HG02678 (cell line): ENCODE data around the gene SPECC1.
"Not testable (repeated sequence)": the region's sequence is repeated elsewhere in the genome, so short reads cannot be mapped to it uniquely, and the experiment has no call there.

ENCODE experiments used
- ATAC-seq: cut with Tn5 transposase; IDR thresholded peaks from one replicate; pipeline ENCODE4 v1.9.1; 2021; ENCODE audit warnings: mild to moderate bottlenecking, moderate library complexity; ENCODE audit not compliant: unreplicated experiment

Gene SPECC1

GRCh38 chr17:20291853-20292252, 282.7 kb downstream of the SPECC1 start:
- ATAC-seq = no peak

- no peak for ATAC-seq
Observed at GRCh38 chr17:20293501-20293900, 284.3 kb downstream of the SPECC1 start.

GRCh38 chr17:20294120-20294519, 285.0 kb downstream of the SPECC1 start:
- no peak for ATAC-seq

GRCh38 chr17:20299013-20299412, 289.9 kb downstream of the SPECC1 start:
- no peak for ATAC-seq

GRCh38 chr17:20300436-20300934, 291.3 kb downstream of the SPECC1 start:
- ATAC-seq = no peak

DNA sequence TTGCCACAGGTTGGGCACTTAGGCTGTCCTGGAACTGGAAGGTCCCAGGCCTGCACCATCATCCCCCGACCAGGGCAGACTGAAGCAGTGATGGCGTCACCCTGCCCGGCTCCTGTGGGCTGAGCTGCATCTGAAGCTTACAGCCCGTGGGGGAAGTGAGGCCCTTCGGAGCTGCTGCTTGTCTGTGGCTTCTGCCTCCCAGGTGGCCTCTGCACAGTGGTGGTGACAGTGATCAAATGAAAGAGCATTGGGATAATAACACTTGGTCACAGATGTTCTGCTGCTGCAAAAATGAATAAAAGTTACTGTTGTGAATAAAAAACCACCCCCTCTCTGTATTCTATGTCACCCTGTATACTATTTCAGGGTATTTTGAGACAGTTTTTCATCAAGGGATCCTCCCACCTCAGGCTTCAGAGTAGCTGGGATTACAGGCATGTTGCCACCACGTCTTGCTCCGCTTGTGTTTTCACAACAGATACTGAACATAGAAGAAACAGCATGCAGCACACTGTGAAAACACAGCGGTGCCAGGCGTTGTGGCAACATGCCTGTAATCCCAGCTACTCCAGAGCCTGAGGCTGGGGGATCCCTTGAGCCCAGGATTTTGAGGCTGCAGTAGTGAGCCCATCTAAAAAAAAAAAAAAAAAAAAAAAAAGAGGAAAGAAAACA, 293.2 kb downstream of the SPECC1 start:
- no peak for ATAC-seq

- no peak for ATAC-seq
Observed at GRCh38 chr17:20304961-20305360, 295.8 kb downstream of the SPECC1 start.

- ATAC-seq = no peak
Observed at GRCh38 chr17:20306924-20307323, 297.8 kb downstream of the SPECC1 start.

- ATAC-seq = no peak
Observed at GRCh38 chr17:20307326-20307910, 298.3 kb downstream of the SPECC1 start.

DNA sequence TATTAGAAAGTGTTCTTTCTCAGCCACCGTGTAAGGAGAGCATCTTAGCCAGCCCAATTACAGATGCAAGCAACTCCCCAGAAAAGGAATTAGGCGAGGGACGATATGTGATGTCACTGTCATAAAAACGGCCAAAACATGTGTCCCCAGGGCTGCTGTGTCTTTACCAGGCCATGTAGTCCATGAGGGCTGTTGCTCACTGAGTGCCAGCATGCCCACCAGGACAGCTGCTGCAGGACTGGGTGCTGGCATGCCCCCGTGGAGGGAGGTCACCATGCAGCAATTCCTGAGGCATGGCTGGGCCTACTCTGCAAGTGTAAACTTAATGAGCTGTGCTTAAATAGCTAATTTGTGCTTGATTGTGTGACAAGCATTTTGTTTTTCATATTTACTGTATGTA, 301.3 kb downstream of the SPECC1 start:
- ATAC-seq = no peak

DNA sequence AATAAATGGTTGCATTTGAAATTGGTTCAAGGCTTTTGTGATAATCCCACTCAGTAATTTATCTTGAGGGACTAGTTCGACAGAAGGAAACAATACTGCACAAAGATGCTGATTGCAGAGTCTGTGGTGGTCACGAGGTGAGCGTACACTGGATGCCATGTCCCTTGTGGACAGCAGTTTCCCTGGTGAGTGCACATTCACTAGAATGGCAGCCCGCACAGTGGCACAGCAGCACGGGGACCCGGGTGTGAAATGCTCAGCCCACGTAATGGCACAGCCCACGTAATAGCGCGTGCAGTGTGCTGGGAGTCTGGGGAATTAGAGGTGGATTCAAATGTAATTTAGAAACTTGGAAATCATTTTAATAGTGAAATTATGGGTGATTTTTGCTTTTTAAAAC, 304.1 kb downstream of the SPECC1 start:
- no peak for ATAC-seq

DNA sequence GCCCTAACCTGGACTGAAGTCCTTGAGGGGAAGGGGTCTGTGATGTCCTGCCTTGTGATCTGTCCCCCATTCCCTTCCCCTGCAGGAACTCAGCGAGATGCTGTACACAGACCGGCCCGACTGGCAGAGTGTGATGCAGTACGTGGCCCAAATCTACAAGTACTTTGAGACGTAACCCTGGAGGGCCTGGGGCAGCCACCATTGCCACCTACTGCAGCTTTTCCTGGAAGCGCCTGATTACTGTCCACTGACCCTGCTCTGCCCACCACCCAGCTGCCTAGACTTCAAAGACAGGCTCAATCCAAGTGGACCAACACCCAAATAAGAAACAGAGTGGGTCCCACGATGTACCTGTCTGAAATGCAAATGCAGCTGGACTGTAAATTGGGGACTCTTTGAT, 304.7 kb downstream of the SPECC1 start:
- ATAC-seq = no peak

DNA sequence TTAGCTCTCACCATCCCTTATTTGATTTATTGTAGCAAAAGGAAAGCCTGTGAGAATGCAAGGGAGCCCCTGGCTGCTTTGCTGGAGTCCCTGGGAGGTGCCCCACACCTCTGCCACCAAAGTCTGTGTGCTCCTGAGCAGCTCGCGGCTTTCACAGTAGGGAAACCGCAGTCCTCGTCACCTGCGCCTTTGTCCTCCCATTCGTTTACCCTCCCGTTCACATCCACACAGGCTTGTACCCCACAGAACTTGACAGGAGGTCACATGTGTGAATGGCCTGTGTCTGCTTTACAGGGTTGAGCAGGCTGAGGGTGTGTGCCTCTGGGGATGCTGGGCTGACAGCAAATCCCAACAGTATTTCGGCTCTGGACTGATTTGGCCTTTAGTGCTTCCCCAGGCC, 305.7 kb downstream of the SPECC1 start:
- no peak for ATAC-seq

DNA sequence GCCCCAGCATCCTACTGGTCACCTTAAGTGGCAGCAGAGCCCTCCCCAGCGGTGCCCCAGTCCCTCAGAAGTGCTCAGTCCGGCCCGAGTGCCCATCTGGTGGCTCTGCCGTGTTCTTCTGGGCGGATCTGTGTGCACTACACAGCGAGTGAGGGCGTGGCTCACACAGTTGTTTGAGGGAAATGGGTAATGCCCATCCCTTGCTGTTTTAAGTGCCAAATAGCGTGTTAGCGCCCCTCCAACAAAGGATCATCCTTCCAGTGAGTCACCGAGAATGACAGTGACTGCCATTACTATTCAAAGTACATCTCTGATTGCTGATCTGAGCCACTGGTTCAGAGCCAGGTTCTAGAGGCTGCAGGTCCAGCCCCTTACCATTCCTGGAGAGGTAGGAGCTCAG, 306.2 kb downstream of the SPECC1 start:
- ATAC-seq = no peak

GRCh38 chr17:20315821-20316220, 306.7 kb downstream of the SPECC1 start:
- ATAC-seq = no peak

DNA sequence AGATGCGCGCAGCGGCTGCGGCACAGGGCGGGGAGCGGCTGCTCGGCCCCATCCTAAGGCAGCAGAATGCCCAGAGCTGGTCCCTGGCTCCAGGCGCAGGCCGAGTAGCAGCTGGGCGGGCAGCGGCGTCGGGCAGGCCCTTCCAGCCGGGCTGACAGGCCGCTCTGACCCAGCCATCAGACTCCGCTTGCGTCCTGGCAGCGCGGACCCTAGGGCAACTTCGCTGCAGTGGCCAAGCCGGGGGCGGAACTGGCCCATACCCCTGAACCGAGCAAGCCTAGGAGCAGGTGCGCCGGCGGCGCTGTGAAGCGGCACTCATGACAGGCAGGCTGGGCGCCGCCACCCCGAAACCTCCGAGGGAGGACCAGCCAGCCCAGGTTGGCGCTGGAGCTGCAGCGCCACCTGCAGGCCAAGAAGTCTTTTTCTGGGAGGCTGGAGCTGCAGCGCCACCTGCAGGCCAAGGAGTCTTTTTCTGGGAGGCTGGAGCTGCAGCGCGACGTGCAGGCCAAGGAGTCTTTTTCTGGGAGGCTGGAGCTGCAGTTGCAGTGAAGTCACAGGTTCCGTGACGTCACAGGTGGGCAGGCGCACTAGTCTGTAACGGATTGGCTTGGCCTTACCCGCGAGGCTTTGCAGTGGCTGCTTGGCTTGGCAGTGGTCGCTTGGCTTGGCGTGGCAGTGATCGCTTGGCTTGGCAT, 311.5 kb downstream of the SPECC1 start:
- ATAC-seq = peak; percentile 93

DNA sequence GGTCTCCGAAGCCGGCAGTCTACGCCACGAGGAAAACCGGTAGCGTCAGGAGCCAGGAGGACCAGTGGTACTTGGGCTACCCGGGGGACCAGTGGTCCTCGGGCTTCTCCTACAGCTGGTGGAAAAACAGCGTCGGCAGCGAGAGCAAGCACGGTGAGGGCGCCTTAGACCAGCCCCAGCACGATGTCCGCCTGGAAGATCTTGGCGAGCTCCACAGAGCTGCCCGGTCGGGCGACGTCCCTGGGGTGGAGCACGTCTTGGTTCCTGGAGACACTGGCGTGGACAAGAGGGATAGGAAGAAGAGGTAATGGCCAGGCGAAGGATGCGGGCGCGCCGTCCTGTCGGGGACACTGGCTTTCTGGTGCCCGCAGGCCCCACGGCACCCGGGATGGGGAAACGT, 312.2 kb downstream of the SPECC1 start:
- ATAC-seq = not testable (repeated sequence)

DNA sequence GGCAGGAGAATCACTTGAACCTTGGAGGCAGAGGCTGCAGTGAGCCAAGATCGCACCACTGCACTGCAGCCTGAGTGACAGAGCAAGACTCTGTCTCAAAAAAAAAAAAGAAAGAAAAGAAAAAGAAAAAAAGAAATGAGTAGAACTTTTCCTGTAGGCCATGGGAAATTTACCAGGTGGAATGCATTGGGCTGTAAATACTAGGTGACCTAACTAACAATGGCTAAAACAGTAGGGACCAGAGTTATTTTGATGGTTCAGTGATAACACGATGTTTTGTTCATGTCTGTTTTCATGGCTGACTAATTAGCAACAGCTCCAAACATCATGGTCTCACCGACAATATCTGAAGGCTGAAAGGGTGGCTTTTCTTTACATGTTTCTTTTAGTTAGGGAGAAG, 318.6 kb downstream of the SPECC1 start:
- not testable (repeated sequence) for ATAC-seq

DNA sequence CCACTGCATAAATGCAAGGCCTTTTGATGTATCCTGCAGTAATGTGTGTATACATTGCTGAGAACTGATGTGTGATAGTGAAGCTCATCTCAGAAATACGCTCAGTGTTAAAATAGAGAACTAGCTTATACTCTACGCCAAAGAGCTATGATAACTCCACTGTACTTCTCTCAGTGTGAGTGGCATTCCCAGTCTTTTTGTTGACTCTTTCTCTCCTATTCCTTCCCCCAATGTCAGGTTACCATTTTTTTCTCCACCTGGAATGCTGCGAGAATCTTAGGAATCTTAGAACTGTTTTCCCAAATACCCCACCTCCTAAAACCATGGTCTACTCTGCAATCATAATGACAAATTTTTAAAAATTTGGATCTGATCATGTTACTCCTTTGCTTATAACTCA, 342.2 kb downstream of the SPECC1 start:
- ATAC-seq = not testable (repeated sequence)

DNA sequence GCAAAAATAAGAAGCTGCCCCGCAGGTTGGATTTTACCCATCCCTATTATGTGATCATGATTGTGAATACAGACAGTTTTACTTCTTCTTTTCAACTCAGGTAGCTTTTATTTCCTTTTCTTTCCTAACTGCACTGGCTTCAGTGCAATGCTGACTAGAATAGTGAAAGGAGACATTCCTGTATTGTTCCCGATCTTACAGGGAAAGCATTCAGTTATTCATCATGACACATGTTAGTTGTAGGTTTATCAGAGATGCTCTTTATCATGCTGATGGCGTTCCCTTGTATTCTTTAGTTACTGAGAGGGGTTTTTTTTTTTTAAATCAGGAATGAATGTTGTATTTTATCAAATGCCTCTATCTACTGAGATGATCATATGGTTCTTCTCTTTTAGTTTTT, 343.4 kb downstream of the SPECC1 start:
- not testable (repeated sequence) for ATAC-seq

- ATAC-seq = not testable (repeated sequence)
Observed at GRCh38 chr17:20363846-20364245, 354.7 kb downstream of the SPECC1 start.
